Measurements from ENCODE around the gene ADAM12.

The ADAM12 gene

GRCh38 chr10:126140746-126141273 is 247.5 kb downstream of the ADAM12 start:
- ChIA-PET CTCF (no interaction called here), POLR2A (no interaction called here)
- no peak overlapping the region for H3K4me3 ChIP-seq (ENCODE audit: low read depth, low read length)
- no peak for DNase-seq (ENCODE audit: low read depth, low spot score)
- TF ChIP-seq CTCF (IDR thresholded peaks at IDR 0.05; ENCODE audit: insufficient read depth, low read length, missing control alignments), result no peak

GRCh38 chr10:126137562-126138221 is 250.6 kb downstream of the ADAM12 start:
- DNase-seq (ENCODE audit: low read depth, low spot score), result no peak
- ChIA-PET CTCF (interaction anchor here (1.3 to 1.6 kb wide), 2 partner anchors 11 to 156 kb away, joined by 4 read pairs; no protein-coding TSS in a partner anchor), POLR2A (no interaction called here)
- no peak for TF ChIP-seq CTCF (IDR thresholded peaks at IDR 0.05; ENCODE audit: insufficient read depth, low read length, missing control alignments)
- no peak overlapping the region for H3K4me3 ChIP-seq (ENCODE audit: low read depth, low read length)

- TF ChIP-seq CTCF (IDR thresholded peaks at IDR 0.05; ENCODE audit: insufficient read depth, low read length, missing control alignments), result no peak
- ChIA-PET CTCF (interaction anchor here (1.4 to 1.6 kb wide), 5 partner anchors 9 to 368 kb away, joined by 3 to 5 read pairs (median 4); no protein-coding TSS in a partner anchor), POLR2A (no interaction called here)
- no peak overlapping the region for H3K4me3 ChIP-seq (ENCODE audit: low read depth, low read length)
- no peak for DNase-seq (ENCODE audit: low read depth, low spot score)
Measured at GRCh38 chr10:126135941-126136595, 252.2 kb downstream of the ADAM12 start.

- no peak overlapping the region for H3K4me3 ChIP-seq (ENCODE audit: low read depth, low read length)
- POLR2A ChIA-PET, result no interaction called here
- DNase-seq (ENCODE audit: low read depth, low spot score), result no peak
- peak; percentile 14 for TF ChIP-seq CTCF (IDR thresholded peaks at IDR 0.05; ENCODE audit: insufficient read depth, low read length, missing control alignments)
- CTCF ChIA-PET, result interaction anchor here (0.8 to 1.6 kb wide), 2 partner anchors 12 to 142 kb away, joined by 3 to 4 read pairs; no protein-coding TSS in a partner anchor
Measured at GRCh38 chr10:126135177-126135576, 253.1 kb downstream of the ADAM12 start.

GRCh38 chr10:126133906-126134656 is 254.2 kb downstream of the ADAM12 start:
- ChIA-PET CTCF (interaction anchor here (0.8 to 1.6 kb wide), 4 partner anchors 13 to 143 kb away, joined by 3 to 4 read pairs (median 3); no protein-coding TSS in a partner anchor), POLR2A (no interaction called here)
- no peak for TF ChIP-seq CTCF (IDR thresholded peaks at IDR 0.05; ENCODE audit: insufficient read depth, low read length, missing control alignments)

More at GRCh38 chr10:126133906-126134656, 254.2 kb downstream of the ADAM12 start:
- no peak overlapping the region for H3K4me3 ChIP-seq (ENCODE audit: low read depth, low read length)
- DNase-seq (ENCODE audit: low read depth, low spot score), result peak; percentile 90

Data from AG04449 (cell line).